Testis (tissue), 2 donors: ENCODE results near the gene C17orf113.

ENCODE experiments used
- CTCF ChIP-seq, 3 experiments: fragments of 450-650 bp in 2 of 3; fragments of 200-600 bp in 1 of 3; sonication (generic) in 1 of 3; IDR thresholded peaks; one replicate each; pipeline ENCODE4 v1.5.1; 2016 to 2019; ENCODE audit warnings: antibody characterized with exemption in 3 of 3, mild to moderate bottlenecking in 2 of 3, moderate library complexity in 1 of 3
- POLR2A ChIP-seq: fragments of 450-650 bp; IDR thresholded peaks from one replicate; pipeline ENCODE4 v1.6.1; 2017; ENCODE audit warnings: antibody characterized with exemption, mild to moderate bottlenecking, moderate library complexity

GRCh38 chr17:42042598-42043319, 7.6 kb downstream of the C17orf113 start:
- TF ChIP-seq CTCF (IDR thresholded peaks at IDR 0.05) (no peak), POLR2A (no peak)
